ENCODE data around the gene PAH. TPM values are rescaled to one million over a fixed set of nuclear protein-coding genes. Genes with fewer than 3 reads are reported as not detected.
A peak's percentile ranks its signal among the peaks of the same experiment; 100 is the strongest.

Gene PAH
- total and polyA plus RNA-seq, 12 donors = 1.7 to 92.5 (median 8.6) TPM

DNA sequence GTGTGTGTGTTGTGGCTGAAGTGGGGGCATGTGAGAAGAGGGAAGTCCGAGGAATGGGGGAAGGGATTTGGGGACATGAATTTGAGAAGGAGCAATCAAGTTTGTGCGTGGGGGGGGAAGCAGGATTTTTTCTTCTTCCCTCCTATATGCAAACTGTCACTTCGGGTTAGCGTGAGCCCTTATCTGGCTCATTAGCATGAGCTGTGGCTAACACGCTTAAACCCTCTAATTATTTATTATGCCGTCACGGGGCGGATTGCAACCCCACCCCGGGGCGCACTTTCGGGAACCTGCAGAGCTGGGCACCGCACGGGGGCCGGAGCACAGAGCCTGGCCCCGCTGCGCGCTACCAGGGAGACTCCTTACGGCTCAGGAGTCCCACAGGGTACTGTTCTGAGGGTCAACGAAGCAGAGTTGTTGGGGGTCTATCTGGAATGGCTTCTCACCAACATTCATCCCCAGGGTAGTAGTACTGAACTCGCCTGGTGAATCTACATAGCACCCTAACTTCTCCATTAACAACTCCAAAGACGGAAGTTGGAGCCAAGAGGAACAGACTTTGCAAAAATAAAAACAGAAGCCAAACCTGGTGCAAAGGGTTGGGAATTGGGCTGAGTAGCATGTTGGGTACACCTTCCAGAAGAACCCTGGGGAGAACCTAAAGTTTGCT, 34.0 kb upstream of the PAH start:
- no peak for DNase-seq
- 4 to 8% (median 6%) methylated on average over 8 to 21 of the region's 21 CpGs for WGBS, 4 donors
- Histone ChIP-seq H3K27me3 (peaks cover 27% of the 10 kb centered on the region), H3K4me1 (replicated peaks in 1 of 2) (no peaks in the 10 kb centered on the region), H3K9me3 (replicated peaks in 1 of 3) (no peaks in the 10 kb centered on the region), H3K36me3 (replicated peaks in 1 of 2) (no peaks in the 10 kb centered on the region), H3K4me3 (no peak overlapping the region), H3K27ac (no peak overlapping the region)
- TF ChIP-seq POLR2A (IDR thresholded peaks at IDR 0.05) = no peak
- TF ChIP-seq, protein P1, sequence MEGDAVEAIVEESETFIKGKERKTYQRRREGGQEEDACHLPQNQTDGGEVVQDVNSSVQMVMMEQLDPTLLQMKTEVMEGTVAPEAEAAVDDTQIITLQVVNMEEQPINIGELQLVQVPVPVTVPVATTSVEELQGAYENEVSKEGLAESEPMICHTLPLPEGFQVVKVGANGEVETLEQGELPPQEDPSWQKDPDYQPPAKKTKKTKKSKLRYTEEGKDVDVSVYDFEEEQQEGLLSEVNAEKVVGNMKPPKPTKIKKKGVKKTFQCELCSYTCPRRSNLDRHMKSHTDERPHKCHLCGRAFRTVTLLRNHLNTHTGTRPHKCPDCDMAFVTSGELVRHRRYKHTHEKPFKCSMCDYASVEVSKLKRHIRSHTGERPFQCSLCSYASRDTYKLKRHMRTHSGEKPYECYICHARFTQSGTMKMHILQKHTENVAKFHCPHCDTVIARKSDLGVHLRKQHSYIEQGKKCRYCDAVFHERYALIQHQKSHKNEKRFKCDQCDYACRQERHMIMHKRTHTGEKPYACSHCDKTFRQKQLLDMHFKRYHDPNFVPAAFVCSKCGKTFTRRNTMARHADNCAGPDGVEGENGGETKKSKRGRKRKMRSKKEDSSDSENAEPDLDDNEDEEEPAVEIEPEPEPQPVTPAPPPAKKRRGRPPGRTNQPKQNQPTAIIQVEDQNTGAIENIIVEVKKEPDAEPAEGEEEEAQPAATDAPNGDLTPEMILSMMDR (IDR thresholded peaks at IDR 0.05) = no peak
- intact Hi-C loops (cut with DNase I) = no loop called here

- no peak overlapping the region for H3K4me3 ChIP-seq
- intact Hi-C loops (cut with DNase I) = no loop called here
- no peaks in the 10 kb centered on the region for H3K4me1 ChIP-seq (replicated peaks in 1 of 2)
- TF ChIP-seq, protein P1 (IDR thresholded peaks at IDR 0.05) = peak in 2 of 6 experiments; percentile 21 to 26
- TF ChIP-seq POLR2A (IDR thresholded peaks at IDR 0.05) = no peak
- no peaks in the 10 kb centered on the region for H3K9me3 ChIP-seq (replicated peaks in 1 of 3)
- H3K36me3 ChIP-seq (replicated peaks in 1 of 2) = no peaks in the 10 kb centered on the region
- peak in 1 of 7 donors; percentile 80 for DNase-seq
- H3K27ac ChIP-seq = no peak overlapping the region
- peaks cover 23% of the 10 kb centered on the region for H3K27me3 ChIP-seq
- 2 to 6% (median 4%) methylated on average over 14 to 37 of the region's 37 CpGs for WGBS, 4 donors
Measured at GRCh38 chr12:102950107-102950949, 33.3 kb upstream of the PAH start.

- 2 to 3% (median 2%) methylated on average over 11 of the region's 11 CpGs for WGBS, 4 donors
- intact Hi-C loops (cut with DNase I) = loop anchor here in 1 of 2 donors (5.0 kb wide), 1 partner anchor 598 kb away; no protein-coding TSS in a partner anchor
- DNase-seq = peak in 6 of 7 donors; percentile 32 to 79 (median 58)
Measured at GRCh38 chr12:102948941-102949352, 31.9 kb upstream of the PAH start.

DNA sequence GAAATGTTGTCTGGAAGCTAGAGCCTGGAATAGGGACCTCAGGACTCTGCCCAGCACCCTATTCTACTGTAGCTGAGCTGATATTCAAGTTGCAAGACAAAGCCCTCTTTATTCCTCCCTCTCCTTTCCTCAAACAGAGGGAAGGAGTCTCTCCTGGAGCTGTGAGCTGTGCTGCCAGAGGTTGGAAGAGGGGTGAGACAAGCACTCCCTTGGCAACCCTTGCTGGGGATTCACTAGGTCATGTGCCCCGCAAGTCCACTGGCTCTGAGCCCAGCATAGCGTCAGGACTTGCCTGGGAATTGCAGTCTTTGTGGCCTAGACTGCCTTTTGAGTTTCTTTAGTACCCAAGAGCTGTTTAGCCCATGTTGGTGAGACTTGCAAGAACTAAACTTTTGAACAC, 29.0 kb upstream of the PAH start:
- Histone ChIP-seq H3K36me3 (replicated peaks in 1 of 2) (no peaks in the 10 kb centered on the region), H3K9me3 (replicated peaks in 1 of 3) (no peaks in the 10 kb centered on the region), H3K4me3 (no peak overlapping the region), H3K4me1 (replicated peaks in 1 of 2) (no peaks in the 10 kb centered on the region), H3K27ac (no peak overlapping the region), H3K27me3 (peaks cover 11% of the 10 kb centered on the region)
- 54 to 88% (median 63%) methylated on average over 1 to 2 of the region's 2 CpGs for WGBS, 4 donors
- intact Hi-C loops (cut with DNase I) = loop anchor here (2.0 to 5.0 kb wide), 2 partner anchors 601 to 603 kb away; no protein-coding TSS in a partner anchor
- TF ChIP-seq POLR2A (IDR thresholded peaks at IDR 0.05) = no peak
- no peak for DNase-seq

More at GRCh38 chr12:102948941-102949352, 31.9 kb upstream of the PAH start:
- H3K36me3 ChIP-seq (replicated peaks in 1 of 2) = no peaks in the 10 kb centered on the region
- H3K27ac ChIP-seq = no peak overlapping the region
- no peak overlapping the region for H3K4me3 ChIP-seq
- H3K27me3 ChIP-seq = peaks cover 17% of the 10 kb centered on the region
- H3K9me3 ChIP-seq (replicated peaks in 1 of 3) = no peaks in the 10 kb centered on the region
- TF ChIP-seq, protein P1 (IDR thresholded peaks at IDR 0.05) = peak; percentile 70 to 95 (median 84)
- TF ChIP-seq POLR2A (IDR thresholded peaks at IDR 0.05) = no peak
- no peaks in the 10 kb centered on the region for H3K4me1 ChIP-seq (replicated peaks in 1 of 2)

Data from adrenal gland (tissue), 12 donors.